Left ventricle myocardium superior (tissue), 1 donor: ENCODE measurements around the gene DPP7. TPM values are rescaled to one million over a fixed set of nuclear protein-coding genes. Genes with fewer than 3 reads are reported as not detected.

Experiments used
- ATAC-seq: fragments of 200-7000 bp; cut with Tn5 transposase; one replicate; pipeline ENCODE4 v1.9.1; 2020; ENCODE audit warnings: mild to moderate bottlenecking, moderate library complexity
- DNase-seq: peaks from one replicate; pipeline ENCODE4 v3.0.0-alpha.2; 2020
- intact Hi-C: fragments of 100-400 bp; cut with micrococcal nuclease; formaldehyde crosslinking; loops from one replicate; pipeline ENCODE4 v1.11.0; 2022
- long read RNA-seq: library from polyadenylated mRNA; unstranded; transcript quantifications from one replicate; pipeline ENCODE4 v2.0.0, GENCODE V29; 2021
- total RNA-seq: library from RNA; stranded (reverse); fragmentation: NEBNext Ultra II Directional; extraction: Animal tissue kit (Norgen Biotek cat#: 25700); gene quantifications from one replicate; pipeline ENCODE4 v1.2.1, GENCODE V29; 2021
- donor health status: DM: no; HTN: yes; CAD: no; lungs with severe emphysema.

Gene DPP7
- total RNA-seq = 155 TPM
- long read RNA-seq, transcript DPP7-201 (13 exons, 1,590 nt) = major isoform, 156 of 283 reads
- long read RNA-seq, transcript DPP7-210 (5 exons, 958 nt) = minor isoform, 10 of 283 reads
- long read RNA-seq, partial matches to known transcripts = 52 of 283 reads
- long read RNA-seq, other reads (novel, unspliced or antisense) = 65 of 283 reads

- ATAC-seq = peak; percentile 82
- peak; percentile 89 for DNase-seq
- intact Hi-C loops = no loop called here
These were observed at the start of gene DPP7 for GRCh38 chr9:137114613-137115393. Gene DPP7 (minus strand): TSS chr9:137114733. CDS start chr9:137114713, 20 bp downstream.

DNA sequence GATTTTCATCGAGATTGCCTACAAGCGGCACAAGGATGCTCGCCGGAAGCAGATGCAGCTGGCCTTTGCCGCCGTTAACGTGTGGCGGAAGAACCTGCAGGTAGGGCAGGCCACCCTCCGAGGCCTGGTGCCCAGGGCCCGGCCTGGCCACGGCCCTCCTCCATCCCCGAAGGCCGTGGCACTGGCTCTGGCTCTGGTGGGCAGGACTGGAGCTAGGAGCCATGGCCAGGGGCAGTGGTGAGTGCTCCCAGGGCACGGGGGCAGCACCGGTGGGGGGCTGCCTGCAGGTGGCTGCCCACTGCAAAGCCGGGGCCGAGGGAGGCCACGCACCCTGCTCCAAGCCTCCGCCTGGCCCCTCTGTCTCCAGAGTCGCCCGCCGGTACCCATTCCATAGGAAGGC, 49.3 kb upstream of the DPP7 start:
- DNase-seq = no peak
- ATAC-seq = no peak
- intact Hi-C loops = no loop called here

- intact Hi-C loops = no loop called here
- ATAC-seq = peak; percentile 21
These were observed 48.8 kb upstream of the DPP7 start for GRCh38 chr9:137163365-137163715.

DNA sequence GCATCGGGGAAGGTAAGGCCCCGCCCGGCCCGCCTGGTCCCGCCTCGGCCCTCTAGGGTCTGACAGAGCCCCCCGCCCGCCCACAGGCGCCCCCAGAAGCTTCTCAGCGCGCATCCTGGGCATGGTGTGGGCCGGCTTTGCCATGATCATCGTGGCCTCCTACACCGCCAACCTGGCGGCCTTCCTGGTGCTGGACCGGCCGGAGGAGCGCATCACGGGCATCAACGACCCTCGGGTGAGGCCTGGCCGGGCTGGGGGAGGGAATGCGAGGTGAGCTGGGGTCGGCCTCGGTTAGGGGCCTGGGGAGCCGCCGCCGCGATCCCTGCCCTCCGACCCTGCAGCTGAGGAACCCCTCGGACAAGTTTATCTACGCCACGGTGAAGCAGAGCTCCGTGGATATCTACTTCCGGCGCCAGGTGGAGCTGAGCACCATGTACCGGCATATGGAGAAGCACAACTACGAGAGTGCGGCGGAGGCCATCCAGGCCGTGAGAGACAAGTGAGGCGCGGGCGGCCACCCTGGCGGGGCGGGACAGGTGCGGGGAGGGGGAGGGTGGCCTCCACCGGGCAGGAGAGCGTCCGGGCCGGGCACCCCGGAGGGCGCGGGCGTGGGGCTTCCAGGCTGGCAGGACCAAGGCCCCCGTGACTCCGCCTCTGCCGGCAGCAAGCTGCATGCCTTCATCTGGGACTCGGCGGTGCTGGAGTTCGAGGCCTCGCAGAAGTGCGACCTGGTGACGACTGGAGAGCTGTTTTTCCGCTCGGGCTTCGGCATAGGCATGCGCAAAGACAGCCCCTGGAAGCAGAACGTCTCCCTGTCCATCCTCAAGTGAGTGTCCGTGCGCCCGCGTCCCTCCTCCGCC, 48.2 kb upstream of the DPP7 start:
- DNase-seq (peak; percentile 64), ATAC-seq (peak; percentile 75)
- intact Hi-C loops = no loop called here

More at GRCh38 chr9:137163365-137163715, 48.8 kb upstream of the DPP7 start:
- no peak for DNase-seq

DNA sequence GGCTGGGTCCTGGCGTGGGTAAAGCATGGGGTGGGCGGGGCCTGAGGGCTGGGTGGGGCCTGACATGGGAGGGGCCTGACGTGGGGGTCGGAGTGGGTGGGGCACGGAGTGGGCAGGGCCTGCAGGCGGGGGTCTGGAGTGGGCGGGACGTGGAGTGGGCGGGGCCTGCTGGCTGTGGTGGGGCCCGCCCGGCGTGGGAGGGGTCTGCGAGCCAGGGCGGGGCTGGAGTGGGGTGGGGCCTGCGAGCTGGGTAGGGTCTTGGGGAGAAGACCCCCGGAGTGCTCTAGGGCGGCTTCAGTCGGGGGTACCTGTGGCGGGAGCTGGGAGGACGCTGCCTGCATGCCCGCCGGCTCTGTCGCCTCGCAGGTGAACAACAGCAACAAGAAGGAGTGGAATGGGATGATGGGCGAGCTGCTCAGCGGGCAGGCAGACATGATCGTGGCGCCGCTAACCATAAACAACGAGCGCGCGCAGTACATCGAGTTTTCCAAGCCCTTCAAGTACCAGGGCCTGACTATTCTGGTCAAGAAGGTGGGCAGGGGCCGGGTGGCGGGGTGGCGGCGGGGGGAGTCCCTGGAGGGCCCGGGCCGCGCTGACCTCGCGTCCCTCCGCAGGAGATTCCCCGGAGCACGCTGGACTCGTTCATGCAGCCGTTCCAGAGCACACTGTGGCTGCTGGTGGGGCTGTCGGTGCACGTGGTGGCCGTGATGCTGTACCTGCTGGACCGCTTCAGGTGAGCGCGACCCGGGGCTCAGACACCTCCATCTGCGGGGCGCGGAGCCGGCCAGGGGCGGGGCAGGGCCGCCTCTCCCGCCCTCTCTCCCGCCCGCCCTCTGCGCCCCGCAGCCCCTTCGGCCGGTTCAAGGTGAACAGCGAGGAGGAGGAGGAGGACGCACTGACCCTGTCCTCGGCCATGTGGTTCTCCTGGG, 47.3 kb upstream of the DPP7 start:
- DNase-seq (no peak), ATAC-seq (no peak)
- intact Hi-C loops = no loop called here

DNA sequence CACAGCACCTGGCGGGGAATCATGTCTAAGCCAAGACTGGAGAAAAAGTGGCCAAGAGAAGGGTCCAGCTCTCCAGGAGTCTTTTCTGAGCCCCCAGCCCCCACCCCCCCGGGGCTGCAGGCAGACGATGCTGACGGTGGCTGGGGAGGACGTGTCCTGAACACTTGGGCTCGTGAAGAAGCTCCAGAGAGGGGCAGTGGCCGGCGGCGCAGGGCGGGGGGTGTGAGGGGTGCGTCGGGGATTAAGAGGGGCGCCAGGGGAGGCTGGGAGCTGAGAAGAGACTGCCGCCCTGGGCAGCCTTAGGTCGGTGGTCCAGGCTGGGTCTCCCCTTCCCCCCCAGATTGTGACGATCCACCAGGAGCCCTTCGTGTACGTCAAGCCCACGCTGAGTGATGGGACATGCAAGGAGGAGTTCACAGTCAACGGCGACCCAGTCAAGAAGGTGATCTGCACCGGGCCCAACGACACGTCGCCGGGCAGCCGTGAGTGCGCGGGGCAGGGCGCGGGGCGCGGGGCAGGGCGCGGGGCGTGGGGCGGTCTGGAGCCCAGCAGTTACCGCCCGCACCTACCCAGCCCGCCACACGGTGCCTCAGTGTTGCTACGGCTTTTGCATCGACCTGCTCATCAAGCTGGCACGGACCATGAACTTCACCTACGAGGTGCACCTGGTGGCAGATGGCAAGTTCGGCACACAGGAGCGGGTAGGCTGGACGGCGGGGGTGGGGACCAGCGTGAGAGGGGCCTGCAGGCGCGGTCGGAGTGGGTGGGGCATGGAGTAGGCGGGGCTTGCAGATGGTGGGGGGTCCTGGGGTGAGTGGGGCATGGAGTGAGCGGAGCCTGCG, 46.4 kb upstream of the DPP7 start:
- ATAC-seq = no peak
- intact Hi-C loops = no loop called here
- no peak for DNase-seq

- intact Hi-C loops = no loop called here
- ATAC-seq = no peak
- DNase-seq = no peak
These were observed 45.5 kb upstream of the DPP7 start for GRCh38 chr9:137160054-137160425.

- no peak for ATAC-seq
- intact Hi-C loops = no loop called here
- DNase-seq = no peak
These were observed 44.8 kb upstream of the DPP7 start for GRCh38 chr9:137159105-137160053.

DNA sequence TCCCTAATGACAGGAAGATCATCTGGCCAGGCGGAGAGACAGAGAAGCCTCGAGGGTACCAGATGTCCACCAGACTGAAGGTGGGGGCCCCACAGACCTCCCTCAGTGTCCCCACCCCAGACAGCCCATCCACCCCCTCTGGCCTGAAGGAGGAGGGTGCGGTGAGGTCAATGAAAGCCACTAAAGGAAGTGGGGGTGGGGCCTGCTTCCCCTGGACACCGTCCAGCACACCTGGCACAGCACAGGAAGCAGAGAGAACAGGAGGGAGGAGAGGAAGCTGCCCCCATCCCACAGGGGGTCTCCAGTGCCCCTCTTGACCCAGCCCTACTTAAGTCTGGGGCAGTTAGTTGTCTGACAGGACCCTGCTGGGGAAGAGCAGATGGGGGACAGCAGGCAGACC, 44.1 kb upstream of the DPP7 start:
- DNase-seq (no peak), ATAC-seq (no peak)
- intact Hi-C loops = no loop called here

DNA sequence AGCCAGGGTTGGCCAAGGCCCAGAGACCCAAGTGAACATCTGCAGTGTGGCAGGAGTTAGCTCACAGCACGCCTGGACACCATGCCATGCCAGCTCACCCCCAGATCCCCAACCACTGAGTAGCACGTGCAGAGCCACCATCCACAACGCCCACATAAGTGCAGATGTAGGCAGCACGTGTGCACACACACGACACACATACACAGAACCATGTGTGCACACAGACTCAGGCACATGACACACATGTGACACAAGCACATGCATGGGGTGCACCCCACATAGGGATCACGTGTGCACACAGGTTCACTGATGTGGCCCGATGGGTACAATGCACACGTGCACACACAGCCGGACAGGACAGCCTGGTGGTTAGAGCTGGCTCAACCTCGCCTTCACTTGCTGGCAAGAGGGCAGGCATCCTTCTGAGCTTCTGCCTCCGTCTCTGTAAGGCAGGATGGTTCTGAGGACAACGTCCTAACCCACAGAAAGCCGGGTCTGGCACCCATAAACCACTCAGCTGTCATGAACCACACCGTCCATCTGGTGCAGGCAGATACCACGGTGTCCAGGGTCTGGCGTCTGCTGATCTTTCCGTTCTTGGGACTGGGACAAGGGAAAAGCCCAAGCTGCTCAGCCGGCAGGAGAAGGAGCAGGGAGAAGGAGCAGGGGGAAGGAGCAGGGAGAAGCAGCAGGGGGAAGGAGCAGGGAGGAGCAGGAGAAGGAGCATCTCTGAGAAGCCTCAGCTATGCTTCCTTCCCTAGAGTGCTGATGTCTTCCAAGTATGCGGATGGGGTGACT, 43.3 kb upstream of the DPP7 start:
- DNase-seq (no peak), ATAC-seq (no peak)
- intact Hi-C loops = no loop called here

DNA sequence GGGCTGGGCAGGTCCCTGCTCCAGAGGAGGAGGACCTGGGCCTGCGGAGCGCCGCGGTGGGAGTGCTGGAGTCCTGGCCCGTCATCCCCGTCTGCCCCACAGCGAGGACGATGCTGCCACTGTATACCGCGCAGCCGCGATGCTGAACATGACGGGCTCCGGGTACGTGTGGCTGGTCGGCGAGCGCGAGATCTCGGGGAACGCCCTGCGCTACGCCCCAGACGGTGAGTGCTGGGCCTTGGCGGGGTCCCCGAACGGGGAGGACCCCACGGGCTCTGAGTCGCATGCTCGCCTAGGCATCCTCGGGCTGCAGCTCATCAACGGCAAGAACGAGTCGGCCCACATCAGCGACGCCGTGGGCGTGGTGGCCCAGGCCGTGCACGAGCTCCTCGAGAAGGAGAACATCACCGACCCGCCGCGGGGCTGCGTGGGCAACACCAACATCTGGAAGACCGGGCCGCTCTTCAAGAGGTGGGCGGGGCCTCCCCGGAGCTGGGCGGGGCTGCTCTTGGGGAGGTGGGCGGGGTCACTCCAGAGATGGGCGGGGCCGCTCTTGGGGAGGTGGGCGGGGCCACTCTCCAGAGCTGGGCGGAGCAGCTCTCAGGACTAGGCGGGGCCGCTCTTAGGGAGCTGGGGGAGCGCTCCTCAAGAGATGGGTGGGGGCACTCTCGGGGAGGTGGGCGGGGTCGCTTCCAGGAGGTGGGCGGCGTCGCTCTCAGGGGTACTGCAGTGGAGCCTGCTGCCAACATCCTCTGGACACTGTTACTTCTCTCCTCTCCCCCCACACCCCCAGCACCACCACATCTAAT, 42.2 kb upstream of the DPP7 start:
- intact Hi-C loops = no loop called here
- peak; percentile 56 for DNase-seq
- ATAC-seq = peak; percentile 71

- DNase-seq (no peak), ATAC-seq (no peak)
- intact Hi-C loops = no loop called here
These were observed 38.4 kb upstream of the DPP7 start for GRCh38 chr9:137152844-137153405.

- DNase-seq = no peak
- intact Hi-C loops = no loop called here
- no peak for ATAC-seq
These were observed 36.3 kb upstream of the DPP7 start for GRCh38 chr9:137150617-137151457.

DNA sequence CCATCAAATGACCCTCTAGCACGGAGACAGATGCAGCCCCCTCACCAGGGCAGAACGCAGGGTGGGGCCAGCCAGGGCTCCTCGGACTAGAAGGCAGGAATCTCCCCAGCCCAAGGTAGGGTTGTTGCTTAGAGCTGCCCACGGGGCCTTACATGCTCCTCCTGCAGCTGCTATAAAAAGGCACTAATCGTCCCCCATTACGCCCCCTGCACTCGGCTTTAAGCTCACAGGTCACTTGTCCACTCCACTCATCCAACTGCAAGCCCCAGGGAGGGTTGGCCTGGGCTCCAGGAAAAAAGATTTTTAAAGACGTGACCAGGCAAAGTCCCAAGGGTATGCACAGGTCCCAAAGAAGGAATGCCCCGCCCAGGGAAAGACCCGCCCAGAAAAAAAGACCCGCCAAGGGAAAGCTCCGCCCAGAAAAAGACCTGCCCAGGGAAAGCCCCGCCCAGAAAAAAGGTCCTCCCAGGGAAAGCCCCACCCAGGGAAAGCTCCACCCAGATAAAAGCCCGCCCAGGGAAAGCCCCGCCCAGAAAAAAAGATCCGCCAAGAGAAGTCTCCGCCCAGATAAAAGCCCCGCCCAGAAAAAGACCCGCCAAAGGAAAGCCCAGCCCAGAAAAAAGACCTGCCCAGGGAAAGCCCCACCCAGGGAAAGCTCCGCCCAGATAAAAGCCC, 35.5 kb upstream of the DPP7 start:
- no peak for ATAC-seq
- intact Hi-C loops = no loop called here
- no peak for DNase-seq
